Mesodermal cell (in vitro differentiated cells): Measurements from ENCODE around the gene ISG15.
A peak's percentile ranks its signal among the peaks of the same experiment; 100 is the strongest.

ENCODE experiments used
- H3K27ac ChIP-seq: 2 replicates; pipeline ENCODE4 v1.7.0; 2013; ENCODE audit warnings: mild to moderate bottlenecking, low read depth, low read length, moderate library complexity; ENCODE audit not compliant: severe bottlenecking
- H3K36me3 ChIP-seq: 2 replicates; pipeline ENCODE4 v1.7.1; 2013; ENCODE audit warnings: mild to moderate bottlenecking, low read length, moderate library complexity; ENCODE audit not compliant: control insufficient read depth, insufficient read depth
- H3K4me1 ChIP-seq: one replicate; pipeline ENCODE4 v1.7.1; 2013; ENCODE audit warnings: mild to moderate bottlenecking, low read length; ENCODE audit not compliant: insufficient read depth, control insufficient read depth, poor library complexity, severe bottlenecking
- H3K4me3 ChIP-seq: 2 replicates; pipeline ENCODE4 v1.7.0; 2013; ENCODE audit warnings: low read length, control low read depth, mild to moderate bottlenecking; ENCODE audit not compliant: insufficient read depth, poor library complexity, severe bottlenecking; ENCODE audit errors: extremely low read depth
- H3K9me3 ChIP-seq: 2 replicates; pipeline ENCODE4 v1.7.1; 2013; ENCODE audit warnings: mild to moderate bottlenecking, low read length, moderate library complexity; ENCODE audit not compliant: control insufficient read depth
- WGBS, 2 experiments: methylation state at CpG; one replicate each; pipeline ENCODE4 v1.1.5; 2013; ENCODE audit warnings: missing lambda C conversion rate in 2 of 2; ENCODE audit not compliant: insufficient coverage in 2 of 2; 5-methylcytosine and 5-hydroxymethylcytosine counted together

Gene ISG15

DNA sequence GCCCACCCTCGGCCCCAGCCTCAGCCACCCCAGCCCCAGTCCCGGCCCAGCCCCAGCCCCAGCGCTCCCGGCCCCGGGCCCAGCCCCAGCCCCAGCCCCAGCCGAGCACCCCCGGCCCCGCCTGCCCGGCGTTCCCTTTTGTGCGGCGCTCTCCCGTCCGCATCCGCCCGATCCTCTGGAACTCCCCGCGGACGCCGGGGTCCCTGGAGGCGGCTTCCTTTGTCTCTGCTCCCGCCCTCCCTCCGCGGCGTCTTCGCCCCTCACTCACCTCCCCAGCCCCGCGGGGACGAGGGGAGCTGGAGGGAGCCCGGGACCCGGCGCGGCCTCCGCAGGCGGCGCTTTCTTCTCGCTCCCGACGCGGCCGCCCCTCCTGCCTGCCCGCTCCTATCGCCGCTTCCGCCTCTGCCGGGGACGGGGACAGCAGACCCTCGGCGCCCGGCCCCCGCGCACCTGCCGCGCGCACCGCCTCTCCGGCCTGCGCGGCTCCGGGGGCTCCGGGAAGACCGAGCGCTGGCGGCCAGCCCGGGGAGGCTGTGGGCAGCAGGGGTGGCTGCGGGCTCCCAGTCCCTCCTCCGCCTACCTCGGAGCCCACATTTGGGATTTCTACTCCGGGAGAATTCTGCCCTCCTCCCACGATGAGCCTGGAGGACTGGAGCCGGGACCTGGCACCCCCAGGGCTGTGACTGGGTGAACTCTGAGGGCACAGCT, 20.6 kb downstream of the ISG15 start:
- Histone ChIP-seq H3K27ac (no peak overlapping the region), H3K36me3 (peaks cover 18% of the 10 kb centered on the region), H3K4me1 (peaks cover 14% of the 10 kb centered on the region), H3K9me3 (no peaks in the 10 kb centered on the region), H3K4me3 (peak overlapping the region; percentile 32)
- 4 to 5% methylated on average over 46 to 58 of the region's 71 CpGs for WGBS, 2 experiments

DNA sequence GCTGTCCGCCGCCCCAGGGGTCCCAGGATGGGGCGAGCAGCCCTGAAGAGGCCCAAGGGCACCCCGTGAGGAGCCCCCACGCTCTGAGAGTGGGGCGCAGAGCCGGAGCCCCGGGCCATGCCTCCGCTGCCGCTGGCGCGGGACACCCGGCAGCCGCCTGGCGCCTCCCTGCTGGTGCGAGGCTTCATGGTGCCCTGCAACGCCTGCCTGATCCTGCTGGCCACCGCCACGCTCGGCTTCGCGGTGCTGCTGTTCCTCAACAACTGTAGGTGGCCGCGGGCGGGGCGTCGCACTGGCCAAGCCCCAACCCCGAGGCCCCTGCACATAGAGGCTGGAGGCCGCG, 21.1 kb downstream of the ISG15 start:
- Histone ChIP-seq H3K4me1 (peaks cover 18% of the 10 kb centered on the region), H3K27ac (no peak overlapping the region)

DNA sequence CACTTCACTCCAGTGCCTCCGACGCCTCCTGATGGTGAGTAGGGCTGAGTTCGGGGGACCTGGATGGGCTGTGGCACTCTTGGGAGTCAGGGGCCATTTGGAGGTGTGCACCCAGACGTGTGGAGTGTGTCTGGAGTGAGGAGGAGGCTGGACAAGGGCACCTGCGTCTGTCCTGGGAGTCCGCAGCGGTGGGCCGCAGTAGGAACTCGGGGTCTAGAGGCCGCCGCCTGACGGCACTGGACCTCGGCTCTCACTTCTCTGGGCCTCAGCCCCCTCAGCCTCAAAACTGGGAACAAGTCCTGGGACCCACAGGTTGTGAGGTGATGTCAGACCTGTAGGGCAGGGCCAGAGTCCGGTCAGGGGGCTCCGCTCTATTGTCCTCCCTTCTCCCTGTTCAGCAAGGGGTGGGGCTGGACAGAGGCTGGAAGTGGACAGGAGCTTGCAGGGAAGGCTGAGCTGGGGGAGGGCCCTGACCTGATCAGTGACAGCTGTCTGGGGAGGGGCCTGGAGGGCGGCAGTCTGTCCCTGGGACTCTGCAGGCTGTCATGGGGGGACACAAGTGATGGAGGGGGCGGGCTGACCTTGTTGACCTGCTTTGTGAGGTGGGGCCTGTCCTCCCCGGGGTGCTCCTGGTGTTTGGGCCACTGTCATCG, 22.1 kb downstream of the ISG15 start:
- Histone ChIP-seq H3K4me1 (peaks cover 20% of the 10 kb centered on the region), H3K36me3 (peaks cover 18% of the 10 kb centered on the region), H3K9me3 (no peaks in the 10 kb centered on the region), H3K4me3 (no peak overlapping the region), H3K27ac (no peak overlapping the region)
- WGBS, 2 experiments = 95 to 98% methylated on average over 14 to 16 of the region's 19 CpGs

More for the DNA sequence above, 21.1 kb downstream of the ISG15 start:
- H3K36me3 ChIP-seq = peaks cover 18% of the 10 kb centered on the region
- no peaks in the 10 kb centered on the region for H3K9me3 ChIP-seq
- no peak overlapping the region for H3K4me3 ChIP-seq
- 48 to 62% methylated on average over 18 to 30 of the region's 30 CpGs for WGBS, 2 experiments

DNA sequence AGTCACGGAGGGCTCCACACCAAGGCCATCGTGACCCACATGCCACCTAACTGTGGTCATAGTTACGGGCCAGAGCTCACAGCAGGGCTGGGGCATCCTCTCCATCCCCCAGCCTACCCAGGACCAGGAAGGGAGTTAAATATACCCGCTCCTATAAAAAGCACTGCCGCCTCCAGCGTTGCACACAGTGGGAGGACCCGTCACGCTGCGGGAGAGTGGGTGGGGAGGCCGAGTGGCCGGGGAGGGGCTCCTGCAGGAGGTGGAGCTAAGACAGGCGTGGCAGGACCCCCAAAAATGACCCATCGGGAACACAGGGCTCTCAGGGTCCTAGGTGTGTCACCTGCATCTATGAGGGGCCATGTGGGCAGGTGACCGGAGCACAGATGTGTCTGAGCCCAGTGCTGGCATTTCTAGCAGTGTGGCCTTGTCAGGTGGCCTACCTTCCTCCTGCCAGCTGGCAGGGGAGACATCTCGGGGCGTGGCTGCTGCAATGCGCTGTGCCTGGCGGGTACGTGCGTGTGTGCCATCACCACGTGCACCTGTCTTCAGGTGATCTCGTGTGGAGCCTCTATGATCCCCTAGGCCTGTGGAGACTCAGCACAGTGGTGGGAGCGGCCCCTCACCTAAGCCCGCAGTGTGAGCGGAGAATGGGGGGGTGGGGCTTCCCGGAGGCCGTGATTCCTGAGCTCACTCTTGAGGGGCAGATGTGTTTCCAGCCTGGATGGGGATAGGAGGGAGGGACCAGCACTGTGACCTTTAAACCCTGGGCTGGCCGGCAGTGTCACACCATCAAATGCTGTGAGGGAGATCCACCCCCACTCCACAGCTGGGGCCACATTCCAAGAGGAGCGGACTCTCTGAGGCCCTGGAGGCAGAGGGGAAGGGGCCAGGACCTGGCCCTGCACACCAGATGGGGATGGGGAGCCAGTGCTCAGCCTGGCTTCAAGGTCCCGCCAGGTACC, 24.4 kb downstream of the ISG15 start:
- Histone ChIP-seq H3K27ac (no peak overlapping the region), H3K4me3 (no peak overlapping the region)
- 91 to 93% methylated on average over 24 to 27 of the region's 30 CpGs for WGBS, 2 experiments

DNA sequence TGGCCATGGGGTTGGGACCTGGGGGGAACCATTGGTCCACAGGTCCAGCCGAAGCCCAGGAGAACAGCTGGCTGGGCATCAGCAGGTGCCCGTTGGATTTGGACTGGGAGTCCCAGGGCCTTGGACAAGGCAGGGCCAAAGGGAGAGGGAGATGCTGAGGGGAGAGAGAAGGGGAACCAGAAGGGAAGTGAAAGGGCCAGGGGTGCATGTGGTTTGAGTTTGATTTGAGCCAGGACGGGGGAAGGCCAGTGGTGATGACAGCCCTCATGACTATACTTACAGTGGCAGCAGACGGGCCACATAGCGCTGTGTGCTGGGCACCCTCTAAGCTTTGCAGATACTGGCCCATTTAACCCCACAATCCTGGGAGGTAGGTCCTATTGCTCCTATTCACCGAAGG, 25.4 kb downstream of the ISG15 start:
- H3K36me3 ChIP-seq = peaks cover 34% of the 10 kb centered on the region
- H3K4me3 ChIP-seq = no peak overlapping the region
- WGBS, 2 experiments = 86 to 96% methylated on average over 5 to 6 of the region's 6 CpGs
- H3K27ac ChIP-seq = no peak overlapping the region
- H3K4me1 ChIP-seq = peaks cover 9% of the 10 kb centered on the region
- H3K9me3 ChIP-seq = no peaks in the 10 kb centered on the region

More for the DNA sequence above, 24.4 kb downstream of the ISG15 start:
- peaks cover 10% of the 10 kb centered on the region for H3K4me1 ChIP-seq
- no peaks in the 10 kb centered on the region for H3K9me3 ChIP-seq
- H3K36me3 ChIP-seq = peaks cover 26% of the 10 kb centered on the region

DNA sequence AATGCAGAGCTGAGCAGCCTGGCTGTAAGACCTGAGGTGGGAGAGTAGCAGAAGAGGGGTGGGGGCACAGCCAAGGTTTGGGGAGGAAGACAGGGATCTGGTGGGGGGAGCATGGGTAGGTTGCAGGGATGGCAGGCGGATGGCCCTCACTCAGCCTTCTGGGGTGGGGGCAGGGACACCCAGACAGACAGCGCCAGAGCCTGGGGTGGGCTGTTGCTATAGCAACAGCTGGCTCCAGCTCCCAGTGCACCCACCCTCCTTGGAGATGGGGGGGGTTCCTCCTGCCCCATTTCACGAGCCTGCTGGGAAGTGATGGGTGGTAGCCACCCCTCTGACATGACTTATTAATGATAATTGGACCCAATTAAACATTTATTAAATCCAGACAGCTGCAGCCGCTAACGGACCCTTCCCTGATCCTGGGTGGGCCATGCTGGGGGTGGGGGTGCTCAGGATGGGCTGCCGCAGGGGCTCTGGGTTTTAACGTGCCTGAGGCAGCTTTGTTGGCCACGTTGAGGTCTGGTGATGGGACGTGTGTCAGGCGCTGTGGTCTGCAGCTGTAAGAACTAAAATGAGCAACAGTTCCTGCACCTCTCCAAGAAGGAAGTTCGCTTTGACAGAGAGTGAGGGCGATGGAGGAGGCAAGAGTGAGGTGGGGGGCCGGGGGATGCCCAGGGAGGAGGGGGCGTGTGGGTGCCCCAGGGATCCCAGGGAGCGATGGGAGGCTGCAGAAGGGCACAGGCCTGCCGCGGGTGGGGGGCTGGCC, 26.0 kb downstream of the ISG15 start:
- Histone ChIP-seq H3K4me3 (no peak overlapping the region), H3K9me3 (no peaks in the 10 kb centered on the region), H3K27ac (no peak overlapping the region), H3K36me3 (peaks cover 40% of the 10 kb centered on the region), H3K4me1 (peaks cover 9% of the 10 kb centered on the region)
- WGBS, 2 experiments = 58 to 61% methylated on average over 7 to 12 of the region's 17 CpGs

DNA sequence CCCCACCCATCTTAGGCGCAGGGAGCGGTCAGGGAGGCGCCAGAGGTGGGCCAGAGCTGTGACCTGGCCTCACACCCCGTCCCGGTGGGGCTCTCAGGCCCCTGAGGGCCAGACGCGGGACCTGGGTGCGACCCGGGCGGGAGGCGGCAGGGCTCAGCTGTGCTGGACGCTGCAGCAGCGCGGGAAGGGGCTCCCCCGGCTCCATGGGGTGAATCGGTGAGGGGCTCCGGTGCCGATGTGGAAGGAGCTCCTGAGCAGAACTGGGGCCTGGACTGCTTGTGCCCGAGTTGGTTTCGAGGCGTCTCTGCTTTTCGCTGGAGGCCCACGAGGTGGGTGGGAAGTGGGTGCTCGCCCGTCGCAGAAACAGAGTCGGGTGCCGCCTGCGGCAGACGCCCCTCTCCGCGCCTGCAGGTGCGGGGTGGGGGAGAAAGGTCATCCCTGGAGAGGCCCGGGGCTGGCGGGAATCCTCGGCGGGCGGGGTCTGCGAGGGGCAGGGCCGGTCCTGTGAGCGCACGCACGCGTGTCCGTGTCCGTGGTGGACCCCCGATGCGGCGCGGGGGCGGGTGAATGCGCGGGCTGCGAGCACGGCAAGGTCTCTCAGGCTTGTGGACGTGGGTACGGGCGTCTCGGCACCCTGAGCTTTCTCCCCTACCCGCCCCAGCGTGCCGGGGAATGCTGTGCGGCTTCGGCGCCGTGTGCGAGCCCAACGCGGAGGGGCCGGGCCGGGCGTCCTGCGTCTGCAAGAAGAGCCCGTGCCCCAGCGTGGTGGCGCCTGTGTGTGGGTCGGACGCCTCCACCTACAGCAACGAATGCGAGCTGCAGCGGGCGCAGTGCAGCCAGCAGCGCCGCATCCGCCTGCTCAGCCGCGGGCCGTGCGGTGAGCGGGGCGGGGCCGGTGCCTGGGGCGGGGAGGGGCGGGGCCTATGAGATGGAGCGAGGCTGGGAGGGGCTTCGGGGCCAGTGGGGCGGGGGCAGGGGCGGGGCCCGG, 27.0 kb downstream of the ISG15 start:
- peaks cover 9% of the 10 kb centered on the region for H3K4me1 ChIP-seq
- no peak overlapping the region for H3K27ac ChIP-seq
- H3K36me3 ChIP-seq = peaks cover 43% of the 10 kb centered on the region
- peak overlapping the region; percentile 23 for H3K4me3 ChIP-seq
- 7 to 10% methylated on average over 58 to 65 of the region's 99 CpGs for WGBS, 2 experiments
- H3K9me3 ChIP-seq = no peaks in the 10 kb centered on the region

DNA sequence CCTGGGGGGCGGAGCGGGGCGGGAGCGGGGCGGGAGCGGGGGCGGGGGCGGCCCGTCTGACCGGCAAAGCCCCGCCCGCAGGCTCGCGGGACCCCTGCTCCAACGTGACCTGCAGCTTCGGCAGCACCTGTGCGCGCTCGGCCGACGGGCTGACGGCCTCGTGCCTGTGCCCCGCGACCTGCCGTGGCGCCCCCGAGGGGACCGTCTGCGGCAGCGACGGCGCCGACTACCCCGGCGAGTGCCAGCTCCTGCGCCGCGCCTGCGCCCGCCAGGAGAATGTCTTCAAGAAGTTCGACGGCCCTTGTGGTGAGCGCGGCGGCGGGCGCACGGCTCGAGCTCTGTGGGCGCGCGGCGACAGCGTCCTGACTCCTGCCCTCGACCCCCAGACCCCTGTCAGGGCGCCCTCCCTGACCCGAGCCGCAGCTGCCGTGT, 27.8 kb downstream of the ISG15 start:
- Histone ChIP-seq H3K27ac (no peak overlapping the region), H3K4me3 (no peak overlapping the region), H3K4me1 (peaks cover 9% of the 10 kb centered on the region), H3K9me3 (no peaks in the 10 kb centered on the region), H3K36me3 (peaks cover 42% of the 10 kb centered on the region)
- 61 to 74% methylated on average over 38 to 52 of the region's 60 CpGs for WGBS, 2 experiments

DNA sequence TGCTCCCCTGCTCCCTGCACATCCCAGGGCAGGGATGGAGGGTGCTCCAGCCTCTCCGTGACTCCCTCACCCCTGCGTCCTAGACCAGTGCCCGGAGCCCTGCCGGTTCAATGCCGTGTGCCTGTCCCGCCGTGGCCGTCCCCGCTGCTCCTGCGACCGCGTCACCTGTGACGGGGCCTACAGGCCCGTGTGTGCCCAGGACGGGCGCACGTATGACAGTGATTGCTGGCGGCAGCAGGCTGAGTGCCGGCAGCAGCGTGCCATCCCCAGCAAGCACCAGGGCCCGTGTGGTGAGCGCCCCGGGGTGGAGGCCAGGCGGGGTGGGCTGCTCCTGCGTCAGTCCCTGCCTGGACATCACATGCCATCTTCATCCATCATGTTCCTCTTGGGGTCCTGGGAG, 28.6 kb downstream of the ISG15 start:
- WGBS, 2 experiments = 94 to 99% methylated on average over 22 to 24 of the region's 25 CpGs

More for the DNA sequence above, 28.6 kb downstream of the ISG15 start:
- peaks cover 9% of the 10 kb centered on the region for H3K4me1 ChIP-seq
- H3K9me3 ChIP-seq = no peaks in the 10 kb centered on the region
- peaks cover 47% of the 10 kb centered on the region for H3K36me3 ChIP-seq
- H3K4me3 ChIP-seq = no peak overlapping the region
- no peak overlapping the region for H3K27ac ChIP-seq
